A549 treated with DMSO at 1 μM for 4 hours (cell line): ENCODE results near the gene EPS8L2. TPM values are rescaled to one million over a fixed set of nuclear protein-coding genes. Genes with fewer than 3 reads are reported as not detected.

Experiments used
- total RNA-seq: library from RNA; stranded (reverse); fragments of 200-300 nt; extraction: Qiagen RNA extraction; gene quantifications from 5 replicates; pipeline ENCODE4 v1.2.3, GENCODE V29; 2022; ENCODE audit warnings: low read depth

EPS8L2 gene
- 71.0 to 121 TPM (median 114 TPM) in 5 replicates for total RNA-seq

GRCh38 chr11:705646-706438 is at the start of gene EPS8L2:
Gene EPS8L2 (plus strand): TSS chr11:706231. CDS start chr11:709408, 3,177 bp downstream.

GRCh38 chr11:694563-695287 is 11.3 kb upstream of the EPS8L2 start, which contains the start of gene DEAF1:
Gene DEAF1 (minus strand): TSS chr11:695222. CDS start chr11:695047, 175 bp downstream.

DNA sequence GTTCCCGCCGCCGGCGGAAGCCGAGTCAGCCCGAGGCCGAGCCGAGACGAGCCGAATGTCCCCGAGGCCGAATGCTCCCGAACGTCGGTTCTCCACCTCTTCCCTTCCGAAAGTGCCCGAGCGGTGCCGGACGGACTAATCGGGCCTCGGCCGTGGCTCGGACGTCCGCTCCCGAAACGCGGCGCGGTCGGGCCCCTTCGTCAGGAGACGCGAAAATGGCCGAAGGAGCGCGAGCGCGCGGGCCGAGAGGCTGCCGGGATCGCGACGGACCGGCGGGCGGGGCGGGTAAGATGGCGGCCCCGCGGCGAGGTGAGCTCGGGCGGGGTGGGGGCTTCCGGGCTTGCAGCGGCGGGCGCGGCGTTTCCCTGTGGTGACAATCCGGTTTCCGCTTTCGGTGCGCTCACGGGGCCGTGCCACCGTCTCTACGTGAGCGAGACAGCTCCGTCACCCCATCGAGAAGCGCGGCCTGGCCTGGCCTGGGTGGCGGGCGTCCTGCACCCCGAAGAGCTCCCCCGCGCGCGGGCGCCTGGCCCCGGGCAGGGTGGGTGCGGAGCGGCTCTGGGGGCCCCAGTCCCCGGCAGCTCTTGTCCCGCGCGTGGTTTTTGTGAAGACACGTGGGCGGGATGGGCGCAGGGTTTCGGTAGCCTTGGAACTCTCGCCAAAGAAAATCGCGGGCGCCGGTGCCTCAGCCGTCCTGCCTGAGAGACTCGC is 10.3 kb upstream of the EPS8L2 start, which contains the start of gene TMEM80:
Gene TMEM80 (plus strand): TSS at position 279 of the 711 bp plus-strand sequence. CDS start 12 bp downstream, at position 291.

DNA sequence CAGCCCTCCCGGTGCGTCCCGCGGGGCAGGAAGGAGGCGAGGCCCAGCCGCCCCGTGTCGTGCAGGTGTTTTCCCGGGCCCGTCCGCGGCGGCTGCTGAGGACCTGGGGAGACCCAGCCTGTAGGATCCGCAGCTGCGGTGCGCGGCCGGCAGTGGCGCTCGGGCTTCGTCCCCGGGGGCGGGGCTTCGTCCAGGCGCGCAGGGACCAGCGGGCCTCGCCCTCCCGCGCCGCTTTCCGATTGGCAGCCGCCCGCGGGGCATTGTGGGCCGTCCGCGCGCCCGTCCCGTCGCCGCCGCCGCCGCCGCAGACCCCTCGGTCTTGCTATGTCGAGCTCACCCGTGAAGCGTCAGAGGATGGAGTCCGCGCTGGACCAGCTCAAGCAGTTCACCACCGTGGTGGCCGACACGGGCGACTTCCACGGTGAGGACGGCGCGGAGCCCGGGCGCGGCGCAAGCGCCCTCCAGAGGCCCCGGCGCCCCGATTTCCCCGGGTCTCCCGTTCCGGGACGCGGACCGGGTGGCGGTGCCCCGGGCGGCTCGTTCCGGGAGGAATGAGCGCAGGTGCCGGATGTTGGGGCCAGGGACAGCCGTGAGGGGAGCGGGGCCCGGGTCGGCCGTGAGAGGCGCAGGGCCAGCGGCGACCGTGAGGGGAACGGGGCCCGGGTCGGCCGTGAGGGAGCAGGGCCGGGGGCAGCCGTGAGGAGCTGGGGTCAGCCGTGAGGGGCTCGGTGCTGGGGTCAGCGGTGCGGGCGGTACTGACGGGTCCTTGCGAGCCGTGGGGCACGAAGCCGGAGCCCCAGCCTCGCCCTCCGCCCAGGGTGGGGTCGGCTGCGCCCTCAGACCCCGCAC is 41.4 kb downstream of the EPS8L2 start, which contains the start of gene TALDO1:
Gene TALDO1 (plus strand): TSS at position 307 of the 849 bp plus-strand sequence. CDS start 18 bp downstream, at position 325.

Other genes with a start within 250 kb of the EPS8L2 start
- gene RNH1, start 199.0 kb upstream of the EPS8L2 start, total RNA-seq, result 132 to 175 TPM (median 155 TPM) in 5 replicates
- 108 to 150 TPM (median 128 TPM) in 5 replicates for gene HRAS, start 170.7 kb upstream of the EPS8L2 start, total RNA-seq
- 0.40 to 0.70 TPM (median 0.55 TPM) in 5 replicates for gene LRRC56, start 168.7 kb upstream of the EPS8L2 start, total RNA-seq
- gene LMNTD2, start 145.5 kb upstream of the EPS8L2 start, total RNA-seq, result 2.1 to 2.9 TPM (median 2.2 TPM) in 5 replicates
- 30.2 to 36.0 TPM (median 31.5 TPM) in 5 replicates for gene RASSF7, start 145.3 kb upstream of the EPS8L2 start, total RNA-seq
- 28.2 to 38.2 TPM (median 34.3 TPM) in 5 replicates for gene PHRF1, start 129.8 kb upstream of the EPS8L2 start, total RNA-seq
- 4.0 to 7.8 TPM (median 6.7 TPM) in 5 replicates for gene IRF7, start 90.3 kb upstream of the EPS8L2 start, total RNA-seq
- gene CDHR5, start 81.3 kb upstream of the EPS8L2 start, total RNA-seq, result 0.02 to 0.05 TPM in 2 of 5 replicates, not detected in the others
- gene SCT, start 79.0 kb upstream of the EPS8L2 start, total RNA-seq, result not detected in 5 replicates
- gene DRD4, start 69.0 kb upstream of the EPS8L2 start, total RNA-seq, result 0.17 to 0.43 TPM (median 0.24 TPM) in 5 replicates
- gene DEAF1, start 11.0 kb upstream of the EPS8L2 start, total RNA-seq, result 23.3 to 39.2 TPM (median 31.9 TPM) in 5 replicates
- gene TMEM80, start 10.4 kb upstream of the EPS8L2 start, total RNA-seq, result 8.4 to 10.9 TPM (median 9.5 TPM) in 5 replicates
- gene TALDO1, start 41.2 kb downstream of the EPS8L2 start, total RNA-seq, result 427 to 504 TPM (median 430 TPM) in 5 replicates
- 37.5 to 49.3 TPM (median 45.9 TPM) in 5 replicates for gene GATD1, start 71.3 kb downstream of the EPS8L2 start, total RNA-seq
- gene CEND1, start 83.9 kb downstream of the EPS8L2 start, total RNA-seq, result 0.81 to 2.3 TPM (median 1.6 TPM) in 5 replicates
- 24.3 to 40.1 TPM (median 33.7 TPM) in 5 replicates for gene SLC25A22, start 92.0 kb downstream of the EPS8L2 start, total RNA-seq
- gene PIDD1, start 99.0 kb downstream of the EPS8L2 start, total RNA-seq, result 9.7 to 16.8 TPM (median 13.3 TPM) in 5 replicates
- gene RPLP2, start 103.7 kb downstream of the EPS8L2 start, total RNA-seq, result 1,681 to 2,398 TPM (median 2,293 TPM) in 5 replicates
- 40.4 to 57.7 TPM (median 52.1 TPM) in 5 replicates for gene PNPLA2, start 112.7 kb downstream of the EPS8L2 start, total RNA-seq
- 3.1 to 4.7 TPM (median 3.6 TPM) in 5 replicates for gene CRACR2B, start 121.7 kb downstream of the EPS8L2 start, total RNA-seq
- gene CD151, start 126.7 kb downstream of the EPS8L2 start, total RNA-seq, result 728 to 834 TPM (median 790 TPM) in 5 replicates
- gene POLR2L, start 136.3 kb downstream of the EPS8L2 start, total RNA-seq, result 546 to 649 TPM (median 614 TPM) in 5 replicates
- 132 to 188 TPM (median 168 TPM) in 5 replicates for gene TSPAN4, start 136.6 kb downstream of the EPS8L2 start, total RNA-seq
- 74.3 to 81.3 TPM (median 76.0 TPM) in 5 replicates for gene CHID1, start 204.6 kb downstream of the EPS8L2 start, total RNA-seq
- gene AP2A2, start 219.6 kb downstream of the EPS8L2 start, total RNA-seq, result 28.5 to 41.5 TPM (median 36.3 TPM) in 5 replicates